ENCODE measurements around the gene PUSL1.

PUSL1 gene

GRCh38 chr1:1282998-1283397, 25.4 kb upstream of the PUSL1 start:
- ChIA-PET POLR2A (no interaction called here), CTCF (interaction anchor here (0.6 kb wide), 1 partner anchor 8 kb away, joined by 3 read pairs; no protein-coding TSS in a partner anchor)
- H3K9me3 ChIP-seq (ENCODE audit: control insufficient read depth, insufficient read depth, low read depth, low read length), result no peaks in the 10 kb centered on the region
- no peak overlapping the region for H3K4me3 ChIP-seq (ENCODE audit: low read depth, low read length)
- no peak overlapping the region for H3K27ac ChIP-seq (ENCODE audit: extremely low read depth, low read depth, low read length)
- H3K4me1 ChIP-seq (ENCODE audit: control insufficient read depth, insufficient read depth, low read length), result no peaks in the 10 kb centered on the region
- TF ChIP-seq ZNF341 (tag by site-specific recombination; IDR thresholded peaks at IDR 0.05; ENCODE audit: low read depth) (no peak), SP2 (tag by site-specific recombination; IDR thresholded peaks at IDR 0.05) (no peak), KLF1 (tag by site-specific recombination; IDR thresholded peaks at IDR 0.05) (peak; percentile 60)
- H3K36me3 ChIP-seq (ENCODE audit: control insufficient read depth in 2 of 2, insufficient read depth in 1 of 2, low read length in 2 of 2), result no peaks in the 10 kb centered on the region

GRCh38 chr1:1283821-1284220, 24.6 kb upstream of the PUSL1 start:
- H3K9me3 ChIP-seq (ENCODE audit: control insufficient read depth, insufficient read depth, low read depth, low read length), result no peaks in the 10 kb centered on the region
- no peak overlapping the region for H3K4me3 ChIP-seq (ENCODE audit: low read depth, low read length)
- no peaks in the 10 kb centered on the region for H3K4me1 ChIP-seq (ENCODE audit: control insufficient read depth, insufficient read depth, low read length)
- no peak overlapping the region for H3K27ac ChIP-seq (ENCODE audit: extremely low read depth, low read depth, low read length)
- TF ChIP-seq ZNF707 (tag by site-specific recombination; IDR thresholded peaks at IDR 0.05) (no peak), SETDB1 (IDR thresholded peaks at IDR 0.05; ENCODE audit: insufficient read length, low read length) (no peak), ZNF510 (tag by site-specific recombination; IDR thresholded peaks at IDR 0.05; ENCODE audit: insufficient replicate concordance) (no peak), ZNF549 (tag by site-specific recombination; IDR thresholded peaks at IDR 0.05) (no peak), REST (tag by site-specific recombination; IDR thresholded peaks at IDR 0.05) (no peak), ZFHX2 (tag by site-specific recombination; conservative IDR thresholded peaks at IDR 0.05) (0 out of 2 replicates have a peak, but pooled peaks have one; percentile 31), KLF1 (tag by site-specific recombination; IDR thresholded peaks at IDR 0.05) (peak; percentile 54), PRDM4 (tag by site-specific recombination; IDR thresholded peaks at IDR 0.05) (no peak), ZNF23 (tag by site-specific recombination; IDR thresholded peaks at IDR 0.05; ENCODE audit: borderline replicate concordance) (no peak), ZNF48 (tag by site-specific recombination; IDR thresholded peaks at IDR 0.05) (no peak)
- ChIA-PET CTCF (no interaction called here), POLR2A (no interaction called here)
- no peaks in the 10 kb centered on the region for H3K36me3 ChIP-seq (ENCODE audit: control insufficient read depth in 2 of 2, insufficient read depth in 1 of 2, low read length in 2 of 2)

GRCh38 chr1:1284221-1285101, 23.9 kb upstream of the PUSL1 start:
- no peak overlapping the region for H3K4me3 ChIP-seq (ENCODE audit: low read depth, low read length)
- POLR2A ChIA-PET, result no interaction called here
- no peaks in the 10 kb centered on the region for H3K36me3 ChIP-seq (ENCODE audit: control insufficient read depth in 2 of 2, insufficient read depth in 1 of 2, low read length in 2 of 2)
- H3K27ac ChIP-seq (ENCODE audit: extremely low read depth, low read depth, low read length), result no peak overlapping the region
- CTCF ChIA-PET, result no interaction called here
- H3K4me1 ChIP-seq (ENCODE audit: control insufficient read depth, insufficient read depth, low read length), result no peaks in the 10 kb centered on the region
- H3K9me3 ChIP-seq (ENCODE audit: control insufficient read depth, insufficient read depth, low read depth, low read length), result no peaks in the 10 kb centered on the region
- TF ChIP-seq SP3 (tag by site-specific recombination; IDR thresholded peaks at IDR 0.05) (no peak), ZNF596 (tag by site-specific recombination; IDR thresholded peaks at IDR 0.05) (no peak), PATZ1 (tag by site-specific recombination; IDR thresholded peaks at IDR 0.05) (peak; percentile 44; the same call in 1 of the 2 replicates), GLIS1 (tag by site-specific recombination; IDR thresholded peaks at IDR 0.05) (0 out of 2 replicates have a peak, but pooled peaks have one; percentile 16), BCL11A (tag by site-specific recombination; IDR thresholded peaks at IDR 0.05; ENCODE audit: low read depth) (no peak), RBAK (tag by site-specific recombination; IDR thresholded peaks at IDR 0.05) (no peak), ZNF776 (tag by site-specific recombination; IDR thresholded peaks at IDR 0.05; ENCODE audit: borderline replicate concordance) (no peak), ZNF629 (tag by site-specific recombination; IDR thresholded peaks at IDR 0.05) (no peak), ZNF341 (tag by site-specific recombination; IDR thresholded peaks at IDR 0.05; ENCODE audit: low read depth) (no peak), ZNF76 (tag by site-specific recombination; IDR thresholded peaks at IDR 0.05; ENCODE audit: borderline replicate concordance, low read depth) (no peak), SP2 (tag by site-specific recombination; IDR thresholded peaks at IDR 0.05) (no peak), ZNF311 (tag by site-specific recombination; IDR thresholded peaks at IDR 0.05; ENCODE audit: borderline replicate concordance) (no peak), ZFHX2 (tag by site-specific recombination; conservative IDR thresholded peaks at IDR 0.05) (no peak), ZNF433 (tag by site-specific recombination; IDR thresholded peaks at IDR 0.05; ENCODE audit: low read depth) (no peak)

All from HEK293 (cell line).